GM12864 (cell line): ENCODE measurements around the gene MBOAT7.

Experiments used
- DNase-seq: peaks from one replicate; pipeline ENCODE4 v3.0.0-alpha.2; 2011; ENCODE audit warnings: low read depth
- H3K4me3 ChIP-seq: 2 replicates; pipeline ENCODE4 v1.5.1; 2011; ENCODE audit warnings: mild to moderate bottlenecking, low read depth, low read length, control low read depth
- CTCF ChIP-seq: IDR thresholded peaks from 2 replicates; pipeline ENCODE4 v1.5.1; 2011; ENCODE audit warnings: low read depth, mild to moderate bottlenecking, moderate library complexity, low read length, control low read depth, inconsistent platforms; ENCODE audit errors: missing control alignments

The MBOAT7 gene

GRCh38 chr19:54128796-54129616, 60.4 kb downstream of the MBOAT7 start:
- no peak overlapping the region for H3K4me3 ChIP-seq
- TF ChIP-seq CTCF: no peak
- DNase-seq: no peak

GRCh38 chr19:54128441-54128725, 61.0 kb downstream of the MBOAT7 start:
- no peak for DNase-seq
- no peak for TF ChIP-seq CTCF
- no peak overlapping the region for H3K4me3 ChIP-seq

GRCh38 chr19:54127688-54128440, 61.5 kb downstream of the MBOAT7 start:
- H3K4me3 ChIP-seq: no peak overlapping the region
- TF ChIP-seq CTCF: no peak
- no peak for DNase-seq

- TF ChIP-seq CTCF: no peak
These were observed 63.7 kb downstream of the MBOAT7 start for GRCh38 chr19:54125713-54126112.

GRCh38 chr19:54124393-54124792, 65.0 kb downstream of the MBOAT7 start:
- TF ChIP-seq CTCF: no peak
- no peak overlapping the region for H3K4me3 ChIP-seq
- no peak for DNase-seq

More at GRCh38 chr19:54125713-54126112, 63.7 kb downstream of the MBOAT7 start:
- no peak overlapping the region for H3K4me3 ChIP-seq
- DNase-seq: no peak

GRCh38 chr19:54123682-54124081, 65.7 kb downstream of the MBOAT7 start:
- TF ChIP-seq CTCF: no peak
- no peak overlapping the region for H3K4me3 ChIP-seq
- DNase-seq: no peak
